OCI-LY1 (cell line): ENCODE results near the gene STEEP1.

Experiments
- H2AFZ ChIP-seq: fragments of 200-600 bp; sonication (generic), shearing (Covaris generic); 2 replicates; pipeline ENCODE4 v1.6.0; 2014; ENCODE audit warnings: antibody characterized with exemption, mild to moderate bottlenecking, low read length
- H3F3A ChIP-seq: fragments of 200-600 bp; sonication (generic), shearing (Covaris generic); 2 replicates; pipeline ENCODE4 v1.6.0; 2014; ENCODE audit warnings: mild to moderate bottlenecking, antibody characterized with exemption, low read length, moderate library complexity; ENCODE audit not compliant: insufficient read depth
- H3K27ac ChIP-seq: fragments of 200-600 bp; sonication (generic); 2 replicates; pipeline ENCODE4 v1.5.1; 2014; ENCODE audit warnings: low read length, mixed run types, mild to moderate bottlenecking, low read depth; ENCODE audit not compliant: poor library complexity, severe bottlenecking
- H3K27me3 ChIP-seq: fragments of 200-600 bp; sonication (generic); 2 replicates; pipeline ENCODE4 v1.6.0; 2014; ENCODE audit warnings: antibody characterized with exemption, mild to moderate bottlenecking, low read length, moderate library complexity; ENCODE audit not compliant: insufficient read depth
- H3K36me3 ChIP-seq: fragments of 200-600 bp; sonication (generic); 2 replicates; pipeline ENCODE4 v1.6.1; 2014; ENCODE audit warnings: mild to moderate bottlenecking, antibody characterized with exemption, low read length, moderate library complexity, mixed read lengths; ENCODE audit not compliant: insufficient read depth
- H3K4me1 ChIP-seq: fragments of 200-600 bp; sonication (generic); 2 replicates; pipeline ENCODE4 v1.5.1; 2014; ENCODE audit warnings: mild to moderate bottlenecking, low read length, moderate library complexity; ENCODE audit not compliant: insufficient read depth, severe bottlenecking
- H3K4me2 ChIP-seq: fragments of 200-600 bp; sonication (generic), shearing (Covaris generic); 2 replicates; pipeline ENCODE4 v1.6.1; 2014; ENCODE audit warnings: low read length
- H3K4me3 ChIP-seq: fragments of 200-600 bp; sonication (generic); 2 replicates; pipeline ENCODE4 v1.5.1; 2014; ENCODE audit warnings: low read length, low read depth, mild to moderate bottlenecking, mixed read lengths; ENCODE audit not compliant: poor library complexity, severe bottlenecking
- H3K79me2 ChIP-seq: fragments of 200-600 bp; shearing (Covaris generic); 2 replicates; pipeline ENCODE4 v1.6.1; 2016; ENCODE audit warnings: mixed run types, low read length, mixed read lengths; ENCODE audit not compliant: insufficient read depth
- H3K9ac ChIP-seq: fragments of 200-600 bp; sonication (generic), shearing (Covaris generic); 2 replicates; pipeline ENCODE4 v1.6.1; 2014; ENCODE audit warnings: mild to moderate bottlenecking, low read length, mixed read lengths
- H3K9me2 ChIP-seq: fragments of 200-600 bp; sonication (generic), shearing (Covaris generic); 2 replicates; pipeline ENCODE4 v1.6.1; 2014; ENCODE audit warnings: low read depth, mild to moderate bottlenecking, low read length, mixed read lengths
- H3K9me3 ChIP-seq: fragments of 200-600 bp; shearing (Covaris generic); 2 replicates; pipeline ENCODE4 v1.6.1; 2014; ENCODE audit warnings: low read length, mixed read lengths
- H4K20me1 ChIP-seq: fragments of 200-600 bp; sonication (generic), shearing (Covaris generic); 2 replicates; pipeline ENCODE4 v1.6.0; 2016; ENCODE audit warnings: mild to moderate bottlenecking, low read length; ENCODE audit not compliant: insufficient read depth
- CTCF ChIP-seq: fragments of 200-600 bp; sonication (generic), shearing (Covaris generic); IDR thresholded peaks from 2 replicates; pipeline ENCODE4 v1.5.1; 2017; ENCODE audit warnings: mild to moderate bottlenecking, antibody characterized with exemption, low read length, moderate library complexity, mixed read lengths
- EZH2 ChIP-seq: fragments of 200-600 bp; sonication (generic), shearing (Covaris generic); IDR thresholded peaks from 2 replicates; pipeline ENCODE4 v1.8.0; 2017; ENCODE audit warnings: borderline replicate concordance, mixed run types, mild to moderate bottlenecking, antibody characterized with exemption, low read length, moderate library complexity, mixed read lengths

STEEP1 gene

GRCh38 chrX:119565107-119565663 is at the start of gene STEEP1:
TSS of gene STEEP1 (minus strand) at chrX:119565409. CDS start at chrX:119565355, 54 bp downstream.
- Histone ChIP-seq H3K27ac (no peak within 1 kb of the TSS), H3F3A (no peaks in the 10 kb centered on the region), H3K9me3 (no peaks in the 10 kb centered on the region), H3K4me1 (peaks cover 5% of the 10 kb centered on the region), H3K9ac (peak within 1 kb of the TSS; percentile 82), H3K27me3 (no peaks in the 10 kb centered on the region), H4K20me1 (no peaks in the 10 kb centered on the region), H3K4me3 (peak within 1 kb of the TSS; percentile 82), H3K9me2 (no peaks in the 10 kb centered on the region), H3K79me2 (peaks cover 8% of the 10 kb centered on the region), H3K36me3 (peaks cover 6% of the 10 kb centered on the region; the same call in 1 of the 2 replicates), H3K4me2 (peak within 1 kb of the TSS; percentile 78), H2AFZ (no peak within 1 kb of the TSS)
- no peak for TF ChIP-seq EZH2

DNA sequence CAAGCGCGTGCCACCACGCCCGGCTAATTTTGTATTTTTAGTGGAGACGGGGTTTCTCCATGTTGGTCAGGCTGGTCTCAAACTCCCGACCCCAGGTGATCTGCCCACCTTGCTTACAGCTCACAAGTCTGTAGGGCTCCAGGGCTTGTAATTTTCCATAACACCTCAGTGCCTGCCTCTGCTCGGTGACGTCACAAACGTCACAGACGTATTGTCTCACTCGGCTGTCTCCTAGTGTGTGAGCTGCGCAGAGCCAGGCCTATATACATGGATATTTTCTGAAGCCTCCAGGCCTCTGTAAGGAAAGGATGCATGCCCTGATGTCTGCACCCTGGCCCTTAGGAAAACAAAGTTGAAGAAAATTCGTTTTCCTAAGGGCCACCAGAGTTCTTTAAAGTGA is 49.6 kb upstream of the STEEP1 start:
- Histone ChIP-seq H3K9me3 (no peaks in the 10 kb centered on the region), H3K4me2 (no peak overlapping the region), H3K9ac (no peak overlapping the region), H3K27ac (no peak overlapping the region), H4K20me1 (no peaks in the 10 kb centered on the region), H3K36me3 (peaks cover 9% of the 10 kb centered on the region; the same call in 1 of the 2 replicates), H3F3A (no peaks in the 10 kb centered on the region), H3K4me1 (peaks cover 26% of the 10 kb centered on the region), H3K27me3 (no peaks in the 10 kb centered on the region), H3K9me2 (no peaks in the 10 kb centered on the region), H3K4me3 (no peak overlapping the region), H2AFZ (no peak overlapping the region), H3K79me2 (no peaks in the 10 kb centered on the region)
- TF ChIP-seq EZH2 = no peak
- TF ChIP-seq CTCF = no peak

- Histone ChIP-seq H3K9me2 (no peaks in the 10 kb centered on the region), H3K4me3 (peak overlapping the region; percentile 84), H3K9me3 (no peaks in the 10 kb centered on the region), H4K20me1 (no peaks in the 10 kb centered on the region), H3K36me3 (peaks cover 17% of the 10 kb centered on the region; the same call in 1 of the 2 replicates), H2AFZ (no peak overlapping the region), H3K4me1 (peaks cover 39% of the 10 kb centered on the region), H3K27me3 (no peaks in the 10 kb centered on the region), H3K4me2 (peak overlapping the region; percentile 93), H3F3A (no peaks in the 10 kb centered on the region), H3K79me2 (peaks cover 35% of the 10 kb centered on the region), H3K27ac (no peak overlapping the region), H3K9ac (peak overlapping the region; percentile 100; the same call in 1 of the 2 replicates)
- TF ChIP-seq CTCF (no peak), EZH2 (no peak)
These were observed 41.8 kb upstream of the STEEP1 start for GRCh38 chrX:119607018-119607389.
